Lower leg skin (tissue), 4 donors: ENCODE results near the gene PKD1L1. TPM values are rescaled to one million over a fixed set of nuclear protein-coding genes. Genes with fewer than 3 reads are reported as not detected.
A peak's percentile ranks its signal among the peaks of the same experiment; 100 is the strongest.

ENCODE experiments used
- DNase-seq, 2 donors: peaks; one replicate each; pipeline ENCODE4 v3.0.0-alpha.2; 2019; ENCODE audit warnings: low spot score in 2 of 2
- H3K4me3 ChIP-seq: fragments of 200-600 bp; sonication (generic); 2 replicates; pipeline ENCODE4 v1.5.1; 2017; ENCODE audit warnings: mild to moderate bottlenecking, low read depth; ENCODE audit not compliant: poor library complexity, severe bottlenecking
- CTCF ChIP-seq, 3 donors: fragments of 450-650 bp; IDR thresholded peaks; one replicate each; pipeline ENCODE4 v1.5.1; 2016; ENCODE audit warnings: antibody characterized with exemption in 3 of 3, mild to moderate bottlenecking in 3 of 3, moderate library complexity in 2 of 3
- POLR2A ChIP-seq, 2 donors: fragments of 450-650 bp; IDR thresholded peaks; one replicate each; pipeline ENCODE4 v1.6.1; 2016 to 2017; ENCODE audit warnings: antibody characterized with exemption in 2 of 2, mild to moderate bottlenecking in 1 of 2, moderate library complexity in 1 of 2
- WGBS, 2 donors: methylation state at CpG; one replicate each; pipeline ENCODE4 v1.1.5; 2018; 5-methylcytosine and 5-hydroxymethylcytosine counted together
- intact Hi-C: fragments of 100-400 bp; cut with DNase I; formaldehyde crosslinking; loops from one replicate; pipeline ENCODE4 v1.15.0; 2023; ENCODE audit warnings: low total_unique reads
- total RNA-seq, 4 donors: library from RNA; depleted of rRNA; stranded (reverse); fragments of >200 nt; gene quantifications; one replicate each; pipeline ENCODE4 v1.1.0, GENCODE V29; 2016

PKD1L1 gene
- total RNA-seq, 4 donors from 2014 or later, result 0.04 to 0.12 (median 0.07) TPM

- H3K4me3 ChIP-seq, result no peak overlapping the region
- intact Hi-C loops, result no loop called here
- 79 to 89% methylated on average over 1 of the region's 1 CpG for WGBS, 2 donors
- TF ChIP-seq CTCF (IDR thresholded peaks at IDR 0.05) (no peak), POLR2A (IDR thresholded peaks at IDR 0.05) (no peak)
- DNase-seq, result no peak
Observed at GRCh38 chr7:47776335-47776734, 171.9 kb downstream of the PKD1L1 start.

- no peak overlapping the region for H3K4me3 ChIP-seq
- no peak for DNase-seq
- TF ChIP-seq CTCF (IDR thresholded peaks at IDR 0.05) (no peak), POLR2A (IDR thresholded peaks at IDR 0.05) (no peak)
- intact Hi-C loops, result no loop called here
- 72 to 73% methylated on average over 2 of the region's 2 CpGs for WGBS, 2 donors
Observed at GRCh38 chr7:47775238-47775637, 173.0 kb downstream of the PKD1L1 start.

DNA sequence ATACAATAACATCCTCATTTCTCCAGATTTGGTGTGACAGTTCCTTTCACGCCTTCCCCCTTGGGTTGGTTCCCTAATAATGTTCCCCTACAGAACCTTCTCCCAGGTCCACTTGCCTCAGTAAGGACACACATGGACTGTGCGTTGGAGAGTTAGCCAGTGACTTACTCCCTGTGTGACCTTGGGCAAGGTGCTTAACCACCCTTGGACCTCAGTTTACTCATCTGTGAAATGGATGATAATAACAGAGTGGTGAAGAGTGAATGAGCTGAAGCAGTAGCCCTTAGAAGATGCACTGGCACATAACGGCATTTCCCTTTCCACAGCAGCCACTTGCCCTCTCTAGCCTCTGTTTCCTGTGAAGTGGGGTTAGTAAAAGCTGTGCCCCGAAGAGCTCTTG lies 175.8 kb downstream of the PKD1L1 start:
- intact Hi-C loops, result no loop called here
- H3K4me3 ChIP-seq, result no peak overlapping the region
- no peak for DNase-seq
- WGBS, 2 donors, result 93 to 97% methylated on average over 4 of the region's 4 CpGs
- TF ChIP-seq CTCF (IDR thresholded peaks at IDR 0.05) (no peak), POLR2A (IDR thresholded peaks at IDR 0.05) (no peak)

DNA sequence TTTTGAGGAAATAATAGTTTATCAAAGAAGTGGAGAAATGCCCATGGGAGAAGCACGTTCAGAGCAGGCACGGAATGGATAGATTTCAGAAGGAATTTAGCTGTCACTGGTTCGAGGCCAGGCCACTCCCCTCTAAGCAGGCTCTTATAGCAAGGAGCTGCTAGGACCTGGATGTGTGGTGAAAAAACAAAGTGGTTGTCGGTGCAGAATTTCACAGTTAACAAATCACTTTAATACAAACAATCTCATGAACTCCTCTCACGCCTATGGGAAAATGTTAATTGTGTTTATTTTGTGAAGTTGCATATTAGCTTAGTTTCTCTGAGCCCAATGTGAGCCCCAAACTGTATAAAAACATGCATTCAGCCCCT lies 176.3 kb downstream of the PKD1L1 start:
- TF ChIP-seq CTCF (IDR thresholded peaks at IDR 0.05), result no peak
- no peak for TF ChIP-seq POLR2A (IDR thresholded peaks at IDR 0.05)
- no peak for DNase-seq
- H3K4me3 ChIP-seq, result no peak overlapping the region
- 64 to 66% methylated on average over 5 of the region's 5 CpGs for WGBS, 2 donors
- intact Hi-C loops, result no loop called here

DNA sequence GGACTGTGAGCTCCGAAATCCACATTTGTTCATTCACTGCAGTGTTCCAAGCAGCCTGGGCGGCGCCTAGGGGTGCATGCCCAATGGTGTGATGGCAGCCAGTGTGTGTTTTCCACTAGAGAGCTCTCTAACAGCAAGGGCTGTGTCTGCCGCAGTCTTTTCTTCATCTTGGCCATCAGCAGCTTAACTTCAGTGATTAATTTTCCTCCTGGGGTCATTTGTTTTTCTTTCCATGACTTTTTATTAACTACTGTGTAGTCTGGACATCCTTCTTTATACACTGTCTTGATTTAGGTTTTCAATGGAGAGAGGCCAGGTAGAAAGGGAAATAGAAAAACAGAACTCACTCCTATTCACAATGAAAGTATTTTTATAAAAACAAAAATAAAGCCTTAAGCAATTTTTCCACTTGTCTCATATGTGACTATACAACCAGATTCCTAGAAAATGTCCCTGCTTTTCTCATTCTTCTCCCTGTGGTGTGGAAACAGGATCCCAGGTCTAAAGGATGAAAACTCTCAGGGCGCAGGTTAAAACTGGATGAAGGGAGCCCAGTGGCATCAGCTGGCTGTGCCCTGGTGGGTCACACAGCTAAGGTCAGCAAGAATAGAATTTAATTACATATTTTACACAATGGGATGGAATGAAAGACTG lies 176.8 kb downstream of the PKD1L1 start:
- TF ChIP-seq POLR2A (IDR thresholded peaks at IDR 0.05), result no peak
- no peak for TF ChIP-seq CTCF (IDR thresholded peaks at IDR 0.05)
- WGBS, 2 donors, result 55 to 62% methylated on average over 5 of the region's 5 CpGs
- intact Hi-C loops, result no loop called here
- no peak overlapping the region for H3K4me3 ChIP-seq
- peak; percentile 55 to 92 for DNase-seq

- TF ChIP-seq POLR2A (IDR thresholded peaks at IDR 0.05) (no peak), CTCF (IDR thresholded peaks at IDR 0.05) (no peak)
- no peak overlapping the region for H3K4me3 ChIP-seq
- WGBS, 2 donors, result 88 to 91% methylated on average over 7 of the region's 7 CpGs
- DNase-seq, result no peak
- intact Hi-C loops, result no loop called here
Observed at GRCh38 chr7:47766126-47766525, 182.1 kb downstream of the PKD1L1 start.
